Activated CD8-positive, alpha-beta memory T cell treated with anti-CD3 and anti-CD28 coated beads for 24 hours (primary cell): ENCODE results near the gene HSD11B2.

Experiments used
- DNase-seq: peaks from one replicate; pipeline ENCODE4 v3.0.0-alpha.2; 2020

Gene HSD11B2

GRCh38 chr16:67436640-67437193 is 5.8 kb downstream of the HSD11B2 start:
- no peak for DNase-seq

GRCh38 chr16:67437513-67437912 is 6.6 kb downstream of the HSD11B2 start:
- no peak for DNase-seq

GRCh38 chr16:67438098-67438791 is 7.3 kb downstream of the HSD11B2 start:
- no peak for DNase-seq

GRCh38 chr16:67438824-67439393 is 8.0 kb downstream of the HSD11B2 start:
- DNase-seq, result no peak

GRCh38 chr16:67441271-67441753 is 10.4 kb downstream of the HSD11B2 start:
- no peak for DNase-seq

GRCh38 chr16:67441907-67442306 is 11.0 kb downstream of the HSD11B2 start:
- no peak for DNase-seq

- DNase-seq, result no peak
These were observed 11.8 kb downstream of the HSD11B2 start for GRCh38 chr16:67442581-67443255.

- DNase-seq, result no peak
These were observed 12.3 kb downstream of the HSD11B2 start for GRCh38 chr16:67443265-67443664.

GRCh38 chr16:67444259-67445125 is 13.6 kb downstream of the HSD11B2 start:
- no peak for DNase-seq

- DNase-seq, result no peak
These were observed 14.2 kb downstream of the HSD11B2 start for GRCh38 chr16:67445126-67445426.

- no peak for DNase-seq
These were observed 14.6 kb downstream of the HSD11B2 start for GRCh38 chr16:67445441-67445912.

GRCh38 chr16:67445913-67446907 is 15.3 kb downstream of the HSD11B2 start:
- no peak for DNase-seq

- DNase-seq, result no peak
These were observed 16.1 kb downstream of the HSD11B2 start for GRCh38 chr16:67446968-67447507.

- DNase-seq, result peak; percentile 87
These were observed 16.7 kb downstream of the HSD11B2 start for GRCh38 chr16:67447508-67448076.

GRCh38 chr16:67448580-67448979 is 17.7 kb downstream of the HSD11B2 start:
- no peak for DNase-seq

- DNase-seq, result no peak
These were observed 18.4 kb downstream of the HSD11B2 start for GRCh38 chr16:67449336-67449735.

GRCh38 chr16:67449739-67450138 is 18.8 kb downstream of the HSD11B2 start:
- DNase-seq, result no peak

- no peak for DNase-seq
These were observed 20.3 kb downstream of the HSD11B2 start for GRCh38 chr16:67451061-67451703.

- DNase-seq, result no peak
These were observed 20.9 kb downstream of the HSD11B2 start for GRCh38 chr16:67451704-67452435.

GRCh38 chr16:67454104-67454503 is 23.2 kb downstream of the HSD11B2 start:
- DNase-seq, result no peak
